Endometrium (tissue), 2 donors: Measurements from ENCODE around the gene DOLK.
"Not testable (repeated sequence)": the region's sequence is repeated elsewhere in the genome, so short reads cannot be mapped to it uniquely, and the experiment has no call there.

Source experiments
- FAIRE-seq: peaks from 2 replicates; lab custom pipeline; 2012; peaks lifted over from hg19 to GRCh38; lab: Jason Lieb, UNC
- donor health status: control.
- donor health status: control.

Gene DOLK

DNA sequence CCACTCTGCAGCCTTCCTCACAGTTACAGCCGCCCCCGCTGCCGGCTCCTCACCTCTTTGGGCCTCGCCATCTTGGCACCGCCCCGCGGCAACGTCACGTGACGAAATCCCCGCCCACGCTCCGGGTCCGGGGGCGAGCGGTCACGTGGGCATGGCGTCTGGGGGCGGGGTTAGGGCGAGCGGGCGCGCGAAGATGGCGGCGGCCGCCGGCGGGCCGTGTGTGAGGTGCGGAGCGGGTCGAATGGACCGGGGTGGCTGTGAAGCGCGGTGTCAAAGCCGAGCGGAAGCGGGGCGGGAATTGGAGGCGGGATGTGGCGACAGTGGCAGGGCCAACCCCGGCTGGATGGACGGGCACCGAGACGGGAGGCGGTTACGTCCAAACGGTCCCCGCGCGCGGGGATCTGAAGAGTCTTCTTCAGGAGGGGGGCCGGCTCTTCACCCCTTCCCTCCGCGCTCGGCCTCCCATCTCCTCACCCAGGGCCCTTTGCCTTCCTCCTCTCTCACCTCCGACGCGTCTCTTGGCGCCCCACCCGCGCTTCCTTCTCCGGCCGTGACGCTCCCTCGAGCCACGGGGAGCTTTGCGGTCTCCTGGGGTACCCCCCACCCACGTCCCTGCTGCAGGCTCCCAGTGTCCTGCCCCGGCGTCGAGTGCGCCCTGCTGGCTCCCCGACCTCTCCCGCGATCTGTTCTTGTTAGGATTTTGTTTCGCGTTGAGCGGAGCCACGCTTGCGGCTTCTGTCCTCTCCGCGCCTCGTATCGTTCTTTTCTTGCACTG, at the start of gene DOLK, which contains the start of gene NUP188:
TSS of gene DOLK (minus strand) at position 77 of the 775 bp plus-strand sequence. CDS start 300 bp downstream, outside the sequence.
TSS of gene NUP188 (plus strand) at position 173 of the 775 bp plus-strand sequence. CDS start at position 194, 21 bp downstream.
- no peak for FAIRE-seq

DNA sequence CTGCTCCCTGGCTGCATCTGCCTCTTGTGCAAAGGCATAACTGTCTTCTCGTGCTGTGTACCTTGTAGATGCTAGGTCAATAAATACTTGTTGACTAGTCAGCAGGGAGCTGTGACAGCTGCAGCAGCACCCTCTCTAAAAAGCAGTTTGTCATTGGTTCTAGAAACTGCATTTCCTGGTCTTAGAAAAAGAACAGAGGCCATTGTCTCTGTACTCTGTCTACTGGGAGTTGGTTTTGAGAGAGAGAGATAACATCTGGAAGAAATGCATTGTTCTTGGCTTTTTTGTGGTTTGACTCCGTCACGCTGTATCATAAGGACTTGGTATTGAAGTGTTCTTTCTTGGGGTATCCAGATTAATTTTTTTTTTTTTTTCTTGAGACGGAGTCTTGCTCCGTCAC, 48.4 kb upstream of the DOLK start:
- no peak for FAIRE-seq

DNA sequence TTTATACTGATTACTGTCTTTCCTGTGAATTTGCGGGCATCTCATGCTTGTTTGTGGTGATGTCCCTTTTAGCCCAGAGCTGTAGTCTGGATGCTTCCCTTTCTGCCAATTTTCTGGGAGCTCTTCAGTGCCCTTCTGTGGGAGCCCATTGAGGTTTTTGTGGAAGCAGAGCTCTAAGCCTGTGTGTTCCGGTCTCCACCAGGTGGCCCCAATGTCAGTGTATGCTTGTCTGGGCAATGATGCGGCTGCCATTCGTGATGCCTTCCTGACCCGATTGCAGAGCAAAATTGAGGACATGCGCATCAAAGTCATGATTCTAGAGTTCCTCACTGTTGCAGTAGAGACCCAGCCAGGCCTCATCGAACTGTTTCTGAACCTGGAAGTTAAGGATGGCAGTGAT, 45.6 kb upstream of the DOLK start:
- FAIRE-seq, result no peak

DNA sequence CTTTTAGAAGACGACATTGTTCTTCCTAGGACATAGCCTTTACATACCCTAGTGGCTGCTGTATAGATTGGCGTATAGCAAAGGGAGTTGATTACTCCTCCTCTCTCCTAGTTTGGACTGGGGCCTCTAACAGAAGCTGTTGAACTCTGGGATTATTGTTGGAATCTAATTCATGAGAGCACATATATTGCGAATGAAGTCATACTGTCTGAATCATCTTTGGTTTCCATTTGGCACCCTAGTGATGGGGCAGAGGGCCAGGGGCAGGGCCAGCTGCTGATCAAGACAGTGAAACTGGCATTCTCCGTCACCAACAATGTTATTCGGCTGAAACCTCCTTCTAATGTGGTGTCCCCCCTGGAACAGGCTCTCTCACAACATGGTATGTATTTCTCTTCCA, 40.4 kb upstream of the DOLK start:
- no peak for FAIRE-seq

DNA sequence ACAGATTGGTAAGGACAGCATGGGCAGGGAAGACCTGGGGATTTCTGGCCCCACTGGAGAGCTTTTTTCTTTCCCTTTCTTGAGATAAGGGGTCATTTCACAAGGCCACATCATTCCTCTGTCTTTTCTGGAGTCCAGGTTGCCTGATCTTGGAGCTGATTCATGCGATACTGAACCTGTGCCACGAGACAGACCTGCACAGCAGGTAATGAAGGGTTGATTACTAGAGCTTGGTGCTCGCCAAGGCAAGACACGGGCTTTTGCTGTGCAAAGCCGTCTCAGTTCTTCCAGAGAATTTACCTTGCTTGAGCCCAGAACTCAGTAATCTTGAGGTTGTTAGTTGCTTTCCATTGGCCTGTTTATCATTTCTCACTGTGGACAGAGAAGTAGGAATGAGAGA, 39.3 kb upstream of the DOLK start:
- no peak for FAIRE-seq

DNA sequence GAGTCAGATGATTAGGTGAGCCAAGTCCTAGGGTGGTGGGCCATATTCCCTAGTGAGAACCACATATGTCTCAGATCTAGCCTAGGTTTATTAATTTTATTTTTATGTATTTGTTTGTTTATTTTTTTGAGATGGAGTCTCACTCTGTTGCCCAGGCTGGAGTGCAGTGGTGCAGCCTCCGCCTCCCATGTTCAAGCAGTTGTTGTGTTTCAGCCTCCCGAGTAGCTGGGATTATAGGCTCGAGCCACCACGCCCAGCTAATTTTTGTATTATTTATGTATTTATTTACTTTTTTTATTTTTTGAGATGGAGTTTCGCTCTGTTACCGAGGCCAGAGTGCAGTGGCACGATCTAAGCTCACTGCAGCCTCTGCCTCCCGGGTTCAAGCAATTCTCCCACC, 36.1 kb upstream of the DOLK start:
- no peak for FAIRE-seq

DNA sequence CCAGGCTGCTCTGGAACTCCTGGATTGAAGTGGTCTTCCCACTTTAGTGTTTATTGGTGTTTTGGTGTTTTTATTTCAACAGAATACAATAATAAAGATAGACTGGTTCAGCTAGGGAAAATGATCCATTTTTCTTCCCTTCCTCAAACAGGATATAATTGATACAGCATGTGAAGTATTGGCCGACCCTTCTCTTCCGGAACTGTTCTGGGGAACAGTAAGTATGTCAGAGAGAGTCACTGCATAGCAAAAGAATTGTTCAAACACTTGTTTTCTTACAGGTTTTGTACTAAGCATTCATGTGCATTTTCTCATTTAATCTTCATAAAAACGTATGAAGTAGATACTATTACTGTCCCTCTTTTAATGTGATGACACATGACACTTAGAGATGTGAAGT, 31.7 kb upstream of the DOLK start:
- no peak for FAIRE-seq

DNA sequence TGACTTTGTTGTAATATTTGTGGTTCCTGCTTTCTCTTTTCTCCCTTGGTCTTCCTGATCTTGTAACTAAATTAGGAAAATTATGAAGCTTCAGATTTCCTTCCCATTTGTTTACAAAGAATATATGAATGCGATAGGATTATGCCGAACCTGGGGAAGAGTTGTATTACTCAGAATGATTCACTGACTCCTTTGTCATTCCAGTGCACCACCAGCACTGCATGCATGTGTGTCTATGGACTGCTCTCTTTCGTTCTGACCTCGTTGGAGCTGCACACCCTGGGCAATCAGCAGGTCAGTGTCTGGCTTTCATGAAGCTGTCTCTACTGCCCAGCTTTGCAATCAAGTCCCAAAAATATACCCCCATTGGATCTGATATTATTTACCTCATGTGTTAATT, 25.6 kb upstream of the DOLK start:
- FAIRE-seq, result no peak

DNA sequence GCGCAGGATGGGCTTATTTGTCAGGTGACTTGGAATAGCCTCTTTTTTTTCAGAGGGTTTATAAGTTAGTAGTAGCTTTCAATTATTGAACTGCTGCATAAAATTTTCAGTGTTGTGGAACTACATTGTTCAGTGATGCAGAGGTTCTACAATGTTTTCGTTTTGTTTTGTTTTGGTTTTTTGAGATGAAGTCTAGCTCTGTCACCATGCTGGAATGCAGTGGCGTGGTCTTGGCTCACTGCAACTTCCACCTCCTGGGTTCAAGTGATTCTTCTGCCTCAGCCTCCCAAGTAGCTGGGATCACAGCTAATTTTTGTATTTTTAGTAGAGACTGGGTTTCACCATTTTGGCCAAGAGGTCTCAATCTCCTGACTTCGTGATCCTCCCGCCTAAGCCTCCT, 22.1 kb upstream of the DOLK start:
- FAIRE-seq, result no peak

DNA sequence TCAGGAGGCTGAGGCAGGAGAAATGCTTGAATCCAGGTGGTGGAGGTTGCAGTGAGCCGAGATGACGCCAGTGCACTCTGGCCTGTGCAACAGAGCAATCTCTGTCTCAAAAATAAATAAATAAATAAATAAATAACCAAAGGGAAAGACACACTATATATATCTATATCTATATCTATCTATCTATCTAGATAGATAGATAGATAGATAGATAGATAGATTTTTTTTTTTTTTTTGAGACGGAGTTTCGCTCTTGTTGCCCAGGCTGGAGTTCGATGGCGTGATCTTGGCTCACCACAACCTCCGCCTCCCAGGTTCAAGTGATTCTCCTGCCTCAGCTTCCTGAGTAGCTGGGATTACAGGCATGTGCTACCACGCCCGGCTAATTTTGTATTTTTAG, 14.0 kb upstream of the DOLK start:
- not testable (repeated sequence) for FAIRE-seq

DNA sequence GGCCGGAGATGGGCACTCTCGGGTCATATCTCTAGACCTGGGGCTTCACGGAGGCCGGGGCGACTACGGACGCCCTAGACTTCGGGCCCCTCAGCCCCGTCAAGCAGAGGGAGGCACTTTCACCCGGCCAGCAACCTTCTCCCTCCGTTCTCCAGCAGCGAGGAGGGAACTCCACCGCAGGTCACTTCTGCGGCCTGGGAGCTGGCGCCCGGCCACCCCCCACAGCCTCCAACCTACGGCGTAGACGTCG, 201 bp downstream of the DOLK start:
- FAIRE-seq, result no peak

DNA sequence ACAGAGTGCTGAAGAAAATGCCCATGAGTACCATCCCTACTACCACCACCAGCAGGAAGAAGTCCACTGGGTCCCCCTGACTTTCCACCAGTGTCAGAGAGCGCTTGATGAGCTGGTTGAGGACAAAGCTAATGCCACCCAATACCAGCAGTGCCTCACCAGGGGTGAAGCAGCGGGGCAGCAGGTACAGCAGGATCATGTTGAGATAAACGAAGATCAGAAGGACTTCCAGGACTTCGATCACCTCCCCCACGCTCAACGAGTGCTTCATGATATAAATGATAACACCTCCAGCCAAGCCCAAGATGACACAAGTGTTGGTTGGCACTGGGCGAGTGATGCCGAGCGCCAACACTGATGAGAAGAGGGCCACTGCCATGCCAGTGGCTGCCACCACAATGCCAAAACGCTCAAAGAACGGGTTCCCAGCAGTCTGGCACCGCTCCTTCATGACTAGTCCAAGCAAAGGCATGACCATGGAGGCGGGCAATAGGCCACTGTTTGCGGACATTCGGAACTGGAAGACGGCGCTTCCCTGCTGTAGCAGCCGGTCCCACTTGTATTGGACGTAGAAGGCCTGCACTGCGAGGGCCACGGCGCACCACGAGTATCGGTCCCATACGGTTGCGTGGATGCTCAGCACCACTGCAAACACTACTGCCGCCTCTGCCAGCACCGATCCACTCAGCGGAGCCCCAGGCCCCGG, 679 bp downstream of the DOLK start:
- no peak for FAIRE-seq

DNA sequence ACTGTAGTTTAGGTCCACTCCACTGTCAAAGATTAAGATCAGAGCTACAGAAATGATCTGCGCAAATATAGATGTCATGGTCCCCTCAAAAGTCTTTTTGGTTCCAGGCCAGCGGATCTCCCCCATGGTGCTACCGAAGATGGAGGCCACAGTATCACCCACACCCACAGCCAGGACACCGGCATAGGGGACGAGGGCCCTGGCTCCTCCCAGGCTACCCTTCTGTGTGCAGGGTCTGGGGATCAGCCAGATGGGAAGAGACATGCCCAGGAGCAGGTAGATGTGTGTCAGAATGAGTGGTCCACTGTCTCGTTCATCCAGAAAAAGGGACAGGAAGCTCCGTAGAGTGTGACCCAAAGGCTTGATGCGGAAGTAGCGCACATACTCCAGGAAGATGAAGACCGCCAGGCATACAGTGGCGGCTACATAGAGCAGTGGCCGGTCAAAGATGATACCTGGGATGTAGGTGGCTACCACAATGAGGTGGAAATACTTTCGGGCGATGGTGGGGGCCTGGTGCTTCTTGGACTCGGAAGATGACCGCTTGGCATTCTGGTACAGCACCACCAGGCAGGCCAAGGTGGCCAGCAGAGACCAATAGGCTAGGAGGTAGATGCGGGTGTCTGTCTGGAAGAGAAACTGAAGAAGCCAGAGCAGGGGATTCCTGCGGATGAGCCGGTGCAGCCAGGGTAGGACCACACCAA, 1.5 kb downstream of the DOLK start:
- no peak for FAIRE-seq

DNA sequence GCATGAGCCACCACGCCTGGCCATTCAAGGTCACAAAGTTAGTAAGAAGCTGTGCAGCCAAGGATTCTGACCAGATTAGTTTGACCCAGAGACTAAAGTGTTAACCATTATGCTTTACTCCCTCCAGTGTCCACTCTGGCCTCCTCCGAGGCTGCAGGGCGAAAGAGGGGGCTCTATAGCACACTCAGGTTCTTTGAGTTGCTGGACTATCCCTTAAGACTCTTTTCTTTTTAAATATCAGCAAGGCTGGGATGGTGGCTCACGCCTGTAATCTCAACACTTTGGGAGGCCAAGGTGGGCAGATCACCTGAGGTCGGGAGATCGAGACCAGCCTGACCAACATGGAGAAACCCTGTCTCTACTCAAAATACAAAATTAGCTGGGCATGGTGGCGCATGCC, 2.4 kb downstream of the DOLK start:
- FAIRE-seq, result not testable (repeated sequence)

DNA sequence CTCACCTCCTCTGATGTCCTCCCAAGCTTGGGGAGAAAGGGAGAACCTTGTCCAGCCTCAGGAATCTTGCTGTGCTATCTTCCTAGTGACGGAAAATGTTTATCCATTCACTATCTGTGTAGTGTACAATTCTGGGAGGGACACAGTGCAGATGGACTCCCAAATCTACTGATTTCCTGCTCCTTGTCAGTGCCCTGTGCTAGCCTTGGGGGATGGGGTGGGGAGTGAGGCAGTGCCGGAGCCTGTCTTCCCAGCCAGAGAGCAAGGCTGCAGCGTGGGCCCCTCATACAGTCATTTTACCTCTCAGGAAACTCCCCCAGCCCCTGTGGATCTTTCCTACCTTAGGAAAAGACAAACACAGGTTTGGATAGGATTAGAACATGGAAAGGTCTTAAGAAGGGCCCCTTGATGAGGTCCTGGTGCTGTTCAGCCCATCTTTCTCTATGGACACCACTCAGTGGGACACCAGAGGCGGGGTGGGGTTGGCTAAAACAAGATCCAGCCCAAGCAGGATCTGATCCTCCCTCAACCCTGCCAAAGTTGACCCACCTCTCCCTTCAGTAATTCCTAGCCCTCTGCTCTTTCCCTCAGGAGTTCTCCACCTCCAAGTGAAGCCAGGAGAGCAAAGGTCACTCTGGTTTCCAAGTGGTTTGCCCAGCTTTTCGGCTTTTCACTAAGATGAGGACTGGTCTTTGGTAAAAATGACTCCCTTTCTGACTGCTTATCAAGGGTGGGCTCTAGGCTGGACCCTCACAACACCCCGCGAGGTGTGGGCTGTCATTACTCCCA, 3.4 kb downstream of the DOLK start:
- no peak for FAIRE-seq

DNA sequence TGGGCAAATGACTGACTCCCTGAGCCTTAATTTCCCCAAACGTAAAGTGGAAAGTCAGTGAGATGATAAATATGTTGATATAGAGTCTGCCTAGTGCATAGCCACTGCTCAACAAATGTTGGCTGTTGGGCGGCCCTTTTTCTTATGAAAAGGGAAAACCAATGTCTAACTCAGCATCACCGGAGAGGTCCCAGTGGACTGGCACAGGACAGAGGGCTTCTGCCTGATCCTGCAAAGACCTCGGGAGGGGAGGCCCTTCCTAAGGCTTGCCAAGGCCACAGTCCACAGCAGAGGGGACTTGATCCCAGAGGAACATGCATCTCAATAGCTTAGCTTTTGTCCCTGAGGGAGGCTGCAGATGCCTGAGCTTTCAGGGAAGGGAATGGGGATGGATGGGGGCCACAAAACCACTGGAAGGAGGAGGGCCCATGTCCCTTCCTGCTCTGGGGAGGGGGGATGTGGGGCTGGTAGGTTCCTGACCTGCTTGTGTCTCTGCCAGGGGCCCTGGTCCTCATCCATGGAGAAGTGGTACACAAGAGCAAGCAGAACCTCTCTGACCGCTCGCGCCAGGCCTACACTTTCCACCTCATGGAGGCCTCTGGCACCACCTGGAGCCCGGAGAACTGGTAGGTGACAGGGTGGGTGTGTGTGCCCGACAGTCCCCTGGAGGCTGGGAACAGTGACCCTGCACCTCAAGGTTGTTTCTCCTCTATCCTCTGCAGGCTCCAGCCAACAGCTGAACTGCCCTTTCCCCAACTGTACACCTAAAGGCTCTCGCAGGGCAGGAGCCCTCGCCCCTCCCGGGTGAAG, 6.3 kb downstream of the DOLK start:
- FAIRE-seq, result no peak

DNA sequence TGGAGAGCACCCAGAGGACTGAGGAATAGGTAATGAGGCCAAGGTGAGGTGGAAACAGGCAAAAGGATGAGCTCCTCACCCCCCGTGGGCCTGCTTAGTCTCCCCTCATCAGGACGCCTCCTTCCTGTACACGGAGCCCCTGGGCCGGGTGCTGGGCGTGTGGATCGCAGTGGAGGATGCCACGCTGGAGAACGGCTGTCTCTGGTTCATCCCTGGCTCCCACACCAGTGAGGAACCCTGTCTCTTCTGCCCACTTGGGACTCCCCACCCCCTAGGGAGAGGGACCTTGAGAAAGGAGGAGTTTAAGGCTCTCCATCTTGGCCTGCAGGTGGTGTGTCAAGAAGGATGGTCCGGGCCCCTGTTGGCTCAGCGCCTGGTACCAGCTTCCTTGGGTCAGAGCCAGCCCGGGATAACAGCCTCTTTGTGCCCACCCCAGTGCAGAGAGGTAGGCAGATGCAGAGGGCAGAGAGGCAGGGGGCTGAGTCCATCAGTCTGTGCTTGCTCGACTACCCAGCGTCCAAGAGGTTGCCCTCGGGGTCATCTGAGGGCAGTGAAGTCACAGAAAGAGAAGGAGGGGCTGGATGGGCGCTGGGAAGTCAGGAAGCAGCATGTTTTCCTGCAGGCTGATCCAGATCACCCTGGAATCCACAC, 7.0 kb downstream of the DOLK start:
- FAIRE-seq, result no peak

DNA sequence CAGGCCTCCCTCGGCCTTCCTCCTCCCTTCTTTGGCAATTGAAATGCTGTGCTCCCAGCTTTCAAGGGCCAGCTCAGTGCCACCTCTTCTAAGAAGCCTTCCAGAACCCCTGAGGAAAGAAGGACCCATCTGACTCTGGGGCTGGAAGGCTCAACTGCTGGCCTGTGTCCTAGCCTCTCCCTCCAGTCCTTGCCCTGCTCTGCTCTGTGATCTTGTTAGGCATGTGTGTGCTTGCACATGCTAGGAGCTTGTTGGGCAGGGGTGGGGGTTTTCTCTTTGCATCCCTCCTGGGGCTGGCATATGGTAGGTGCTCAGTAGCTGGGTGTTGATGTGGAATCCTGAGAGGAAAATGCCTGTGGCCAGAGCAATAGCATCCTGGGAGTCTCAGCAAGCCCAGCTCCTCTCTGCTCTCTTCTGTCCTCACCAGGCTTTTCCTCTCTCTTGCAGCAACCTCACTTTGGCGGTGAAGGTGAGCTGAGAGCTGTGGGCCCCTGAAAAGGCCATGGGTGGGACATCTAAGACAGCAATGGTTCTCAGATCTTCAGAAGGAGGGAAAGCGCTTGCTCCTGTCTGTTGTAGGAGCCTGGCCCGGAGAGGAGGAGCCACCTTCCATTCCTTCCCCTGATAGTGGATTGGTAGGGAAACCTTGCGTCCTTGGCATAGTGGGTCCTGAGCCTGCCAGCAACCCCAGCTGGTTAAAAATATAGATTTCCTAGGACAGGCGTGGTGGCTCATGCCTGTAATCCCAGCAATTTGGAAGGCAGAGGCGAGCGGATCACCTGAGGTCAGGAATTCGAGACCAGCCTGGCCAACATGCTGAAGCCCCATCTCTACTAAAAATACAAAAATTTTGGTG, 9.9 kb downstream of the DOLK start:
- FAIRE-seq, result no peak

DNA sequence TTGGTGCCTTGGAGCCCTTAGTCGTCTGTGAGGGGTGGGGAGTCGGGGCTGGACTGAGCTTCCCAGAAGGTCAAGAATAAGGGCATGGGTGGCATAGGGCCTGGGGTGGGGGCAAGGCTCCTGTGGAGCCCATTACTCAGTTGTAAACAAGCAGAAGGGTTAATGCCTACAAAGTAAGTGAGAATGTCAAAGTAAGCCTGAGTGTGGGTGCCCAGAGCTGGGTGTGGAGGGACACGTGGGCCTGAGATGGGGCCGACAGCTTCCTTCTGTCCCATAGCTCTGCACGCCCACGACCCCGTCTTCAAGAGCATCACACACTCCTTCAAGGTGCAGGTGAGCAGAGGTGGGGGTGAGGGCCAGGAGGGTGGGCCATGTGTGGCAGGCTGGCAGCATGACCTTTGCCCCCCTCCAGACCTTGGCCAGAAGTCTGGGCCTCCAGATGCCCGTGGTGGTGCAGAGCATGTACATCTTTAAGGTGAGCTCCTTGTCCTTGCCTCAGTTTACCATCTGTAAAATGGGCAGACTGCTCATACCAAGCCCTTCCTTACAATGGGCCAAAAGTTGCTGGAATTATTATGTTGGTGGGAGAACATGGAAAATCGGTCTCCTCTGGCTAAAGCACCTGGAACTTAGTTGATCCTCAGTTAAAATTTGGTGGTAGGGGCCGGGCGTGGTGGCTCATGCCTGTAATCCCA, 11.1 kb downstream of the DOLK start:
- no peak for FAIRE-seq

DNA sequence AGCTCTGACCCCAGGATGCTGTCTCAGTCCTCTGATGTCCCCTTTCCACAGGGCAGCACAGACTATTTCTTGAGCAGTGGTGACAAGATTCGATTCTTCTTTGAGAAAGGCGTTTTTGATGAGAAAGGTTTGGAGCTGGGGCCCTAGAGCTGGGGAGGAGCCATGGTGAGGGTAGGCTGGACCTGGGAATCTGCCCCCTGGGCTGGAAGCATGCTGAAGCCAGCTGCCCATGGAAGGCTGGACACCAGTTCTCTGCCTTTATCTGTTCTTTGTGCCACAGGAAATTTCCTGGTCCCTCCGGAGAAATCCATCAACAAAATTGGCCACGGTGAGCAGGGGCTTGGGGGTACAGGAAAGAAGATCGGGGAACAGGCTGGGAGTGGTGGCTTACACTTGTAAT, 13.7 kb downstream of the DOLK start:
- no peak for FAIRE-seq
